HG02623 (cell line): Measurements from ENCODE around the gene NPC1.
"Not testable (repeated sequence)": the region's sequence is repeated elsewhere in the genome, so short reads cannot be mapped to it uniquely, and the experiment has no call there.

Experiments used
- ATAC-seq: cut with Tn5 transposase; IDR thresholded peaks from one replicate; pipeline ENCODE4 v1.9.1; 2021; ENCODE audit warnings: moderate library complexity; ENCODE audit not compliant: unreplicated experiment

NPC1 gene

DNA sequence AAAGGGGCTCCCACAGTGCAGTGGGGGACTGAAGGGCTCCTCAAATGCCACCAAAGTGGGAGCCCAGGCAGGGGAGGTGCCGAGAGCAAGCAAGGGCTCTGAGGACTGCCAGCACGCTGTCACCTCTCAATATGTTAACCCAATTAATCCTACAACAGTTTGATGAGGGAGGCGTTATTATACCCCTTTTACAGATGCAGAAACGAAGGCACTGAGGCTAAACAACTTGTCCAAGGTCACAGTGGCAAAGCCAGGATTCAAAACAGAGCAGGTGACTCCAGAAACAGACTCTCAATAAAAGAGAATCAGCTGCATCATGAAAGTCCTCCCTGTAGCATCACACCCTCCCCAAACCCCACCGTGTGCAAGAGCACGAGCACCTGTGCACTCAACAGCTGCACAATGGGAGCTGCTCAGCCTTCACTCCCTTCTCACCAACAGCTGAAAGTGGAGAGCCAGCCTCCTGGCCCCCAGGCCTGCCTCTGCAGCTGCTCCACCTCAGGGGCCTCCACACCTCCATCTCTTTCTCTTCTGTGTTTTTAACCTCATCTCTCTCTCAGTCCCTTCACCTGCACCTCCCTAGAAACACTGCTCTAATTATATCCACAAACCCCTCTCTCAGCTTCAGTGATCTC is 8.1 kb downstream of the NPC1 start:
- ATAC-seq: no peak

DNA sequence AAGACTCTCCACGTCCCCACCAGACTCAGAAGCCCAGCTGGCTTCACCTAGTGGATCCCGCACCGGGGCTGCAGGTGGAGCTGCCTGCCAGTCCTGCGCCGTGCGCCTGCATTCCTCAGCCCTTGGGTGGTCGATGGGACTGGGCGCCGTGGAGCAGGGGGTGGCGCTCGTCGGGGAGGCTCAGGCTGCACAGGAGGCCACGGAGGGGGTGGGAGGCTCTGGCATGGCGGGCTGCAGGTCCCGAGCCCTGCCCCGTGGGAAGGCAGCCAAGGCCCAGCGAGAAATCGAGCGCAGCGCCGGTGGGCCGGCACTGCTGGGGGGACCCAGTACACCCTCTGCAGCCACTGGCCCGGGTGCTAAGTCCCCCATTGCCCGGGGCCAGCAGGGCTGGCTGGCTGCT is 8.8 kb downstream of the NPC1 start:
- not testable (repeated sequence) for ATAC-seq

GRCh38 chr18:23575309-23575651 is 11.0 kb downstream of the NPC1 start:
- ATAC-seq: no peak

GRCh38 chr18:23574611-23575308 is 11.5 kb downstream of the NPC1 start:
- no peak for ATAC-seq

DNA sequence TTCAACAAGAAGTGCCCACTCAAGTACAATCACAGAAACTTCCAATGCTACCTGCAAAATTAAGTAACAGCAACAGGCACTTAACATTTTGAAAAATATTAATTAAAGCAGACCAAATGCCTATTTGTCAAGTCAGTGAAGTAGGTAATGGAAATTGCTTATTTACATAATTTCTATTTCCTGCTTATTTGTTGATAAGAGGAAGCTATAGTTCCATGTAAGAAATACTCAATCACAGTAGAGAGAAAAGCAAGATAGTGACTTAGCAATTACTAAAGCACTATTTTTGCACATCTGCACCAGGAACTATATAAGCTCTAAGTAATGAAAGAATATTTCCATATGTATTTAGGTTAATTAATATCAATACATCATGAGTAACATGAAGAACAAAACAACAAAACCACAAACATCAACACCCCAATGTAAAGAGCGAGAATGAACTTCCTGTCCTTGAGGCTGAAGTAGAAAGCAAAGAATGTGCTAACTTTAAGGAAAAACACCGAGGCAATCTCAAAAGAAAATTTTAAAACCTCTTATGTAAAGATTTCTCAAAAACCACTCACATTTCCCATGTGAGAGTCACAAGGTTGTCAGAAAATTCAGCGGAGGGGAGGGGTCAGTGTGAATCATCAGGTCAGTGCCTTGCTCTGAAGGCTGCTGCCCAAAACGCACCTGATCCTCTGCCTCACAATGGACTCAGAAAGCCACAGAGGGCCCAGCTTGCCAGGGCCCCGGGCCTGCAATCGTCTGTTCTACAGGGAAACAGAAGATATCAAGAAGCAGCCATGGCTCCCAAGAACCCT is 12.5 kb downstream of the NPC1 start:
- ATAC-seq: no peak

DNA sequence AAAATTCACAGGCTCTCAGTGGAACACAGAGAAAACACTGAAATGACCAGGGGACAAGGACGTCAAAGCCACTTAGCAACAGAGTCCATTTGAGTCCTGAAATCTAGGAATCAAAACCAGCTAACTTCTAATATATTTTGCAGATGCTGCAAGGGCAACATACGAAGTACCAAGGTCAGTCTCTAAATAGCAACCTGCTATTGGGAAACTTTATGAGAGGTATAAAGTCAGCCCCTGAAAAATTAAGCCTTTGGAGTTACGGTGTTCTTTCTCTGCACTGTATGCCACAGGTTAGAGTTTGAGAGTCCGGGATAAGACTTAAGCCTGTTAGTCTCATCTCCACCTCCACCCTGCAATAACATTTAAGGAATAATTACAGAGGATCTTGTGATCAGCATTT is 13.3 kb downstream of the NPC1 start:
- no peak for ATAC-seq

DNA sequence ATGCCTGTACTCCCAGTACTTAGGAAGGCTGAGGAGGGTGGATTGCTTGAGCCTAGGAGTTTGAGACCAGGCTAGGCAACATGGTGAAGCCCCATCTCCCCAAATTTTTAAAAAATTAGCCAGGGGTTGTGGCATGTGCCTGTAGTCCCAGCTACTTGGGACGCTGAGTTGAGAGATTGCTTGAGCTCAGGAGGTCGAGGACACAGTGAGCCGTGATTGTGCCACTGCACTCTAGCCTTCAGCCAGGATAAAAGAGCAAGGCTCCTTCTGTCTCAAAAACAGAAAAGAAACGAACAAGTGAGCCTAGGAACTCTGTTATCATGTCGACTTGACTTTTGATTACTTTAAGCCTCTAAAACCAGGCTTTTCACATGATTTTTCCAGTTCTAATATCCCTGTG is 13.7 kb downstream of the NPC1 start:
- no peak for ATAC-seq

- no peak for ATAC-seq
Observed at GRCh38 chr18:23572012-23572411, 14.3 kb downstream of the NPC1 start.

DNA sequence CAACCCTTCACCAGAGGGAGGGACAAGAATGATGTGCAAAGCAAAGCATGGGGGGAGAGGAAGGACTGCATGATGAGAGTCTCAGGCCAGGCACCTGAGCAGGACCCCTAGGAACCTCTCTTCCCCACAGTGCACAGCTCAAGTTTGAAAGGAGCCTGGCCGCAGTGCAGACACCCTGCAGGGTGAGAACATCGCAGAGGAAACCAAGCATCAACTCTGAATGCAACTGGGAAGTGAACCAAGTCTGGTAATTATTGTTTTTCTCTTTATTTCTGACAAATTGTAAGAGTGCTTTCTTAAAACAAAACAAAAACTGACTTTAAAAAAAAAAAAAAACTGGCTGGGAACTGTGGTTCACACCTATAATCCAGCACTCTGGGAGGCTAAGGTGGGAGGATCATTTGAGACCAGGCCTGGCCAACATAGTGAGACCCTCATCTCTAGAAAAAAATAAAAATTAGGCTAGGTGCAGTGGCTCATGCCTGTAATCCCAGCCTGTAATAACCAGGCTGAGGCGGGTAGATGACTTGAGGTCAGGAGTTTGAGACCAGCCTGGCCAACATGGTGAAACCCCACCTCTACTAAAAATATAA is 15.3 kb downstream of the NPC1 start:
- no peak for ATAC-seq

DNA sequence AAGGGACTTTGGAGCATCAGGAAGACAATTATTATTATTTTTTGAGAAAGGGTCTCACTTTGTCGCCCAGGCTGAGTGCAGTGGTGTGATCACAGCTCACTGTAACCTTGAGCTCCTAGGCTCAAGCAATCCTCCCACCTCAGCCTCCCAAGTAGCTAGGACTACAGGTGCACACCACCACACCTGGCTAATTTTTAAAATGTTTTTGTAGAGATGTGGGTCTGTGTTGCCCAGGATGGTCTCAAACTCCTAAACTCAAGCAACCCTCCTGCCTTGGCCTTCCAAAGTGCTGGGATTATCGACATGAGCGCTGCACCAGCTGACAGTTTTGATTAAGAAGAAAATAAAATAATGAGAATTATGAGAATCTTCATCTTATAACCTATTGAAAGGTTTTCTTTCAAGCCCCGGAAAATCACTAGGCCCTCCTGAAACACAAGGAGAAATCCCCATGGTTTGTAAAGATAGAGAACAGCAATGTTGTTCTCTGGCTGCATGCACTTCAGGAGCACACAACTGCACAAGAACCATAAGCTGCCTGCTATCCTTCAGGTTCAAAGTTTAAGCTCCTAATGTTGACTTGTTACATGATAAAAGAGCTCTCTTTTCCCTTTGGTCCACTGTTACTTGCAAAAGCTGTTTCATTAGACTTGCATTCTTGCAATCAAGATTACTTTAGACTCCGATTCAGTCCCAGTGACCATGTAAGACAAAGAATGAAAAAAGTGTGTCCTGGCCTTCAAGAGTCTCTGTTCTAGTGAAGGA is 16.8 kb downstream of the NPC1 start:
- ATAC-seq: no peak

GRCh38 chr18:23568281-23569138 is 17.8 kb downstream of the NPC1 start:
- ATAC-seq: no peak

GRCh38 chr18:23567671-23568070 is 18.6 kb downstream of the NPC1 start:
- ATAC-seq: no peak

GRCh38 chr18:23565916-23566547 is 20.3 kb downstream of the NPC1 start:
- ATAC-seq: no peak

DNA sequence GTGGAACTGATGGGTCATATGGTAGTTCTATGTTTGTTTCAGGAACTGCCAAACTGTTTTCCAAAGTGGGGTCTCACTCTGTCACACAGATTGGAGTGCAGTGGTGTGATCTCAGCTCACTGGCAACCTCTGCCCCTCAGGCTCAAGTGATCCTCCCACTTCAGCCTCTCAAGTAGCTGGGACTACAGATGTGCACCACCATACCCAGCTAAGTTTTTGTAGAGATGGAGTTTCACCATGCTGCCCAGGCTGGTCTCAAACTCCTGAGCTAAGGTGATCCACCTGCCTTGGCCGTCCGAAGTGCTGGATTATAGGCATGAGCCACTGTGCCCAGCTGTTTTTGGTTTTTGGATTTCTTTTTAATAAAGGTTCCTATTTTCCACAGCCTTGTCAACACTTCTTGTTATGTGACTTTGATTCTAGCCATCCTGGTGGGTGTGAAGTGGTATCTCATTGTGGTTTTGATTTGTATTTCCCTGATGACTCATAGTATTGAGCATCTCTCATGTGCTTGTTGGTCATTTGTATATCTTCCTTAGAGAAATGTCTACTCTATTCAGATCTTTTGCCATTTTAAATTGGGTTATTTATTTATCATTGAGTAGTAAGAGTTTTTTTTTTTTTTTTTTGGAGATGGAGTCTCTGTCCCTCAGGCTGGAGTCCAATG is 22.8 kb downstream of the NPC1 start:
- no peak for ATAC-seq

DNA sequence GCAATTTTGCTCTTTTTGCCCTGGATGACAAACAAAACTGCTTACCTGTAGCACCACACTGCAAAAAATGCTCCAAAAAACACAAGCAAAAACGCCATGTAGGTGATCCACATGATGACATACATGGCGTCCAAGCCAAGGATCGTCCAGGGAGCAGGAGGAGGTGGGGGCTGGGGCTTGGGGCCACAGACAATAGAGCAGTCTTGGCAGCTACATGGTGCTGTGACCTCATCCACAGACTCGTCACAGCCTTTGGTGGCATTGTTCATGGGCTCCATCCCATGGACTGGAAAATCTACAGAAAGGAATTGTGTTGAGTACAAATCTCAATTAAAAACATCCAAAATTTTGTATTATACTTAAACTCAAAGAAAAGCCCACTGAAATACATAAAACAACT is 26.1 kb downstream of the NPC1 start:
- ATAC-seq: no peak

DNA sequence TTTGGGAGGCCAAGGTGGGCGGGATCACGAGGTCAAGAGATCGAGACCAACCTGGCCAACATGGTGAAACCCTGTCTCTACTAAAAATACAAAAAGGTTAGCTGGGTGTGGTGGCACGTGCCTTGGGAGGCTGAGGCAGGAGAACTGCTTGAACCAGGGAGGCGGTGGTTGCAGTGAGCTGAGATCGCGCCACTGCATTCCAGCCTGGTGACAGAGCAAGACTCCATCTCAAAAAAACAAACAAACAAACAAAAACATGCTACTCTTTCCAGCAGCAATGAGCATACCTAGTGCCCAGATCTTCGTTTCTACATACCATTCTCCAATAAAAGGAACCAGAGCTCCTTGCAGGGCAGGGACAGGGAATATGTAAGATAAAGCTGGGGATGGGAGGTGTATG is 28.8 kb downstream of the NPC1 start:
- ATAC-seq: not testable (repeated sequence)

DNA sequence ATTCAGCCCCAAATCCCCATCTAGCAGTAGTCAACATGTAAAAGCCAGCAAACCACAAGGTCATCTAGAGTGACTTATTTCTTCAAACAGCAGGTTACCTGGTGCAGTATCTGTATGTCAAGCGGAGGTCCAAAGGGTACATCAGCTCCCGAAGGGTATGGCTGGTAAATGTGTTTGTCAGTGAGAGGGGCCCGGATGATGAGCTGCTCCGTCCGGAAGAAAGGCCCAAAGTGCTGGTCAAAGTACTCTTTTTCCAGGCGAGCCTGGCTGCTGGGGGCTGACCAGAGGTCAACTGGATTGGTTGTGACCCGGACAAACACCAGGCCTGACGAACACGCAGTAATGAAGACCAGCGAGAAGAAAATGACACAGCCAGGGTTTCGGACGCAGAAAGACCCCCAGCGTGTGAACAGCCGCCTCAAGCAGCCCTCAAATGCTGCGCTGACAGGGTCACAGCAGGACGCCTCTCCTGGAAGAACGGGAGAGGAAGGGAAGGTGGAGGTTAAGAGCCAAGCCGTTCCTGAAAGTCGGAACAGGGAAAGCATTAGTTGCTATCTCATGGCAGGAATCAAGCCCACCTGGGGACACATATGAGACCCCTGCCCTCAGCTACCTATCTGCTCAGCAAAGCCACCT is 30.0 kb downstream of the NPC1 start:
- ATAC-seq: no peak

- ATAC-seq: no peak
Observed at GRCh38 chr18:23553887-23554286, 32.4 kb downstream of the NPC1 start.

GRCh38 chr18:23552505-23552904 is 33.8 kb downstream of the NPC1 start:
- ATAC-seq: no peak
